ENCODE data around the gene SCGB1C2.
A peak's percentile ranks its signal among the peaks of the same experiment; 100 is the strongest.
"Not testable (repeated sequence)": the region's sequence is repeated elsewhere in the genome, so short reads cannot be mapped to it uniquely, and the experiment has no call there.

Gene SCGB1C2

DNA sequence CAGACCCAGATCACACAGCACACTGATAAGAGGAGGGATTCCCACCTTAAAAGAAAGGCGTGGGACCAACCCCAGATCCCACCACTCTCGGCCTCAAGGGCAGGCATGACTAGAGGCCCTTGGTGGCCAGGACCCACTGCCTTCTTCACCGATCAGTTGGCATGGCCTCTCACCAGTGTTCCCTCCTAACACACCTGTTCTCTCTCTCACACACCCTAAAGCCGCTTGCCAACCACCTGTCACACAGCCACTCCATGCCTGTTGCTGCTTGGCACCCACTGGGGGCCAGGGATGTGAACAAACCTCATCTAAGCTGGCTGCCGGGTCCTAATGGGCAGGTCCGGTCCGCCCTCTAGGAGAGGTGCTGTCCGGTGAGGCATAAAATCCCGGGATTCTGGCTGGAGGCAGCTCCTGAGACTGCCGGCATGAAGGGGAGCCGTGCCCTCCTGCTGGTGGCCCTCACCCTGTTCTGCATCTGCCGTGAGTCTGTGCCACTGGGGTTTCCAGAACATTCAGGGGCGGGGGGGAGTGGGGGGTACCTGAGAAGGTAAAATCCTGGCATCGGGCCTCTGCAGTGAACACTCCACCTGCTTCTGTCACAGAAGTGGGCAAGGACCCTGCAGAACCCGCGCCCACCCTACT, at the start of gene SCGB1C2:
TSS of gene SCGB1C2 (plus strand) at position 404 of the 642 bp plus-strand sequence. CDS start at position 426, 22 bp downstream.
- DNase-seq = not testable (repeated sequence)

DNA sequence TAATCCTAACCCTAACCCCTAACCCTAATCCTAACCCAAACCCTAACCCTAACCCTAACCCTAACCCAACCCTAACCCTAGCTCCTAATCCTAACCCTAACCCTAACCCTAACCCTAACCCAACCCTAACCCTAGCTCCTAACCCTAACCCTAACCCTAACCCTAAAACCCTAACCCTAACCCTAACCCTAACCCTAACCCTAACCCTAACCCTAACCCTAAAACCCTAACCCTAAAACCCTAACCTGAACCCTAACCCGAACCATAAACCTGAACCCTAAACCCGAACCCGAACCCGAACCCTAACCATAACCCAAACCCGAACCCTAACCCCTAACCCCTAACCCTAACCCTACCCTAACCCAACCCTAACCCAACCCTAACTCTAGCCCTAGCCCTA, 24.3 kb upstream of the SCGB1C2 start:
- DNase-seq = not testable (repeated sequence)

DNA sequence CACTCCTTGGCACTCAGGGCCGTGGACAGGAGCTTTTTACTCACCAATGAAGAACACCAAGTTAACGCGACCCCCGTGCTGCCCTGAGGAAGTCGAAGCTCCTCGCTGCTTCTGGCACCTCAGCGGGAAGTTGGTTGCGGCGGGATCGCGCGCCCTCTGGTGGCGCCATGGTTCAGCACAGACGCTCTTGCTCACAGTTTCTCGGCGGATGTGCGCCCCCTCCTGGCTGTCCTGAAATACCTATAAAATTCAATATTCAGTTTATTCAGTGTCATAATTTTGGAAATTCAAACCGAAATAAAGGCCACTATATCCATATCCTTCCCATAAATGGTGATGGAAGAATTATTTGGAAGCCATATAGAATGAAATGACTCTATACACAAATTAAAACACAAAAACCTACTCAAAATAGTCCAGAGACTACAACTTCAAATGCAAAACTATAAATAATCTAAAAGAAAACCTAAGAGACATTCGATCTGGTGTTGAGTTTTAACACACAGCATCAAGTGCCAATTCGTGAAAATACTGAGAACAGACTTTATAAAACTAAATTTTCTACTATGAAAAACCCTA, 18.9 kb upstream of the SCGB1C2 start:
- not testable (repeated sequence) for DNase-seq

DNA sequence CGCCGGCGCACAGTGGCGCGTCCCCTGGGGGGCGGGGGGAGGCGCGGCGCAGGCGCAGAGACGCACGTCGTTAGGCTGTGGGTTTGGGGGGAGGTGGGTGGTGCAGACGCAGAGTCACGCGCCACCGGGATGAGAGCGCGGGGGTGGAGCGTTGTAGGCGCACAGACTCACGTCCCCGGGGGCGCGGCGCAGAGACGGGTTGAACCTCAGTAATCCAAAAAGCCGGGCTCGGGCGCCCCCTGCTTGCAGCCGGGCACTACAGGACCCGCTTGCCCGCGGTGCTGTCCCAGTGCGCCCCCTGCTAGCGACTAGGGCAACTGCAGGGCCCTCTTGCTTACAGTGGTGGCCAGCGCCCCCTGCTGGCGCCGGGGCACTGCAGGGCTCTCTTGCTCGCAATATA, 3.4 kb upstream of the SCGB1C2 start:
- not testable (repeated sequence) for DNase-seq

DNA sequence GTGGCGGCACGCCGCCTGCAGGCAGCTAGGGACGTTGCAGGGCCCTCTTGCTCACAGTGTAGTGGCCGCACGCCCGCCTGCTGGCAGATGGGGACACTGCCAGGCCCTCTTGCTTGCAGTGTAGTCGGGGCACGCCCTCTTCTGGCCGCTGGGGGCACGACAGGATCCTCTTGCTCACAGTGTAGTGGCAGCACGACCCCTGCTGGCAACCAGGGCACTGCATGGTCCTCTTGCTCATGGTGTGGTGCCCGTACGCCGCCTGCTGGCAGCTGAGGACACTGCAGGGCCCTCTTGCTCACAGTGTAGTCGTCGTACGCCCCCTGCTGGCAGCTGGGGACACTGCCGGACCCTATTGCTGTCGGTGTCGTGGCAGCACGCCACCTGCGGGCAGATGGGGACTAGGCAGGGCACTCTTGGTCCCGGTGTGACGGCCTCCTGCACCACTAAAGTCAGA, 3.0 kb upstream of the SCGB1C2 start:
- DNase-seq = not testable (repeated sequence)

DNA sequence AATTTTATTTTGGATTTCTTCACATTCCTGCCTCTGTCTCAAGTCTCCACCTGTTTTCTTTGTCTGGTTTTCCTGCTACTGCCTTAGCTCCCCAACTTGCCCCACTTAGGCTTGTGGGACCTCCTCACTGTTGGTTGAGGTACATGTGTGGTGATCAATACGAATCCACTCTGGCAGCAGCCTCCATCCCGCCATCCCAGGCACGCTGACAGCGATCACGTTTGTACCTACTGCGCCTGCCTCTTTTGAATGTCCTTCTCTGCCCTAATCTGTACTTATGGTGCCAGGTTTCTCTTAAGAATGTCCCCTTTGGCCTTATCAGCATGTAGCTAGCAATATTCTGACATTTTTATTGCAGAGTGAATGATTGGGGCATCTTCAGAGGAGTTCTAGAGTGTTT, 2.3 kb upstream of the SCGB1C2 start:
- not testable (repeated sequence) for DNase-seq

DNA sequence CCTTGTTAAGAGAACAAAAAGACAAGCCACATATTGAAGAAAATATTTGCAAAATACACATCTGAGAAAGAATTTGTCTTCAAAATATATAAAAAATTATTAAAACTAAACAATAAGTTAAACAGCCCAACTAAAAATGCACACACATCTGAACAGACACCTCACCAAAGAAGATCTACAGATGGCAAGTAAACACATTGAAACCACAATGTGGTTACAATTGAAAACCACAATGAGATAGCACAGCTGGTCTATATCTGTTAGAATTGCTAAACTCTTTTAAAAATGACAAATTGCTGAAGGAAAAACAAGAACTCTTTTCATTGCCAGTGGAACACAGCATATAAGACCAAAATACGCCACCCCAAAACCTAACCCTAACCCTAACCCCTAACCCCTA, 1.5 kb upstream of the SCGB1C2 start:
- not testable (repeated sequence) for DNase-seq

DNA sequence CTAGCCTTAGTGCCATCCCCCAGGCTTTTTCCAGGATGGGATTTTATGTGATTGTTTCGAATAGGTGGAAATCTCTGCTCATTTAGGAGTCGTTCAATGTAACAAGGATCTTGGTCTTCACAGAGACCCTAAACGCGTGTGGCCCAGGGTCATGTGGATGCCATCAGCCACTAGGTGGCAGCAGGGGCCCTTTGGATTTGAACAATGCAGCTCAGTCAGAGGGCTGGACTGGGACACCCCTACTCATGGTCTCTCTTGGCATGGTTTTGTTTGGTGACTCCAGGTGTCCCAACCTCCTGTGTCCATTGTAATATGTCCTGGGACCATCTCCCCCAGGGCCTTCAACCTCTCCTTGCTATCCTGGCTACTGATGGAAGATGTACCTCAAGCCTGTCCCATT, 838 bp upstream of the SCGB1C2 start:
- not testable (repeated sequence) for DNase-seq

DNA sequence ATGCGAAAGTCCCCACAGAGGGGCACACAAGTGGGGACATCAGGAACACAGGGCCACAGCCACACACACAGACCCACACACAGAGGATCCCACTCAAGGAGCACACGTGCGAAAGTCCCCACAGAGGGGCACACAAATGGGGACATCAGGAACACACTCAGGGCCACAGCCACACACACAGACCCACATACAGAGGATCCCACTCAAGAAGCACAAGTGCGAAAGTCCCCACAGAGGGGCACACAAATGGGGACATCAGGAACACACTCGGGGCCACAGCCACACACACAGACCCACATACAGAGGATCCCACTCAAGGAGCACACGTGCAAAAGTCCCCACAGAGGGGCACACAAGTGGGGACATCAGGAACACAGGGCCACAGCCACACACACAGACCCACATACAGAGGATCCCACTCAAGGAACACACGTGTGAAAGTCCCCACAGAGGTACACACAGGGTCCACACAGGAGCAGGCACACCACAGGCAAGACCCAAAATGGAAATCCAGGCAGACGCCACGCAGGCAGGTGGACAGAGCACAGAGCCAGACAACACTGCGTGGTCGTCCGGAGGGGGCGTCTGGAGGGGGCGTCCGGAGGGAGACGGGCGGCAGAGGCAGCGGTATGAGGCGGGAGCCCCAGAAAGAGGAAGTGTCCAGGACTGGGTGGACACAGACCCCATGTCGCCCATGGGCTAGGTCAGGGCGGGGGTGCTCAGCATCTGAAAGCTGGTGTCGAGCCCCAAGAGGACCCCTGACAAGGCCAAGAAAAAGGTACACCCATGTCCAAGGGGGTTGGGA, 2.2 kb downstream of the SCGB1C2 start:
- not testable (repeated sequence) for DNase-seq

DNA sequence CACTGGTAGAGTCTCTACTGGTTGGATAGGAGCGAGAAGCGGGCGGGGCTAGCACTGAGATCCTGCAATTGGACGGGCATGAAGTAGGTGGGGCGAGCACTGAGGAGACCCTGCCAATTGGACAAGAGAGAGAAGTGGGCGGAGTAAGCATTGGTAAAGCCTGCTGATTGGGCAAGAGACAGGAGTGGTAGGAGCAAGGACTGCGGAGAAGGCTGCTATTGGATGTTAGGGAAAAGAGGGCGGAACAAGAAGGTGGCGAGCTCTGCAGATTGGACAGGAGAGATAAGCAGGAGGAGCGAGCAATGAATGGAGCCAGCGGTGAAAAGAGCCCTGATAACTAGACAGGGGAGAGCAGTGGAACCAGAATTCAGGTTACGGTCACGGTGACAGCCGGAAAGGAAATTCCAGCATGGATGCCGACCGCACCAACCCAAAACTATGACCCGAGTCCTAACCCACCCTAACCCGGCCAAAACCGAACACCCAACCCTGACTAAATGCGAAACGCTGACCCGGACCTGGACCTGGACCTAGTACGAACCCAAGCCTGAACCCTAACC, 4.8 kb downstream of the SCGB1C2 start:
- DNase-seq = no peak

DNA sequence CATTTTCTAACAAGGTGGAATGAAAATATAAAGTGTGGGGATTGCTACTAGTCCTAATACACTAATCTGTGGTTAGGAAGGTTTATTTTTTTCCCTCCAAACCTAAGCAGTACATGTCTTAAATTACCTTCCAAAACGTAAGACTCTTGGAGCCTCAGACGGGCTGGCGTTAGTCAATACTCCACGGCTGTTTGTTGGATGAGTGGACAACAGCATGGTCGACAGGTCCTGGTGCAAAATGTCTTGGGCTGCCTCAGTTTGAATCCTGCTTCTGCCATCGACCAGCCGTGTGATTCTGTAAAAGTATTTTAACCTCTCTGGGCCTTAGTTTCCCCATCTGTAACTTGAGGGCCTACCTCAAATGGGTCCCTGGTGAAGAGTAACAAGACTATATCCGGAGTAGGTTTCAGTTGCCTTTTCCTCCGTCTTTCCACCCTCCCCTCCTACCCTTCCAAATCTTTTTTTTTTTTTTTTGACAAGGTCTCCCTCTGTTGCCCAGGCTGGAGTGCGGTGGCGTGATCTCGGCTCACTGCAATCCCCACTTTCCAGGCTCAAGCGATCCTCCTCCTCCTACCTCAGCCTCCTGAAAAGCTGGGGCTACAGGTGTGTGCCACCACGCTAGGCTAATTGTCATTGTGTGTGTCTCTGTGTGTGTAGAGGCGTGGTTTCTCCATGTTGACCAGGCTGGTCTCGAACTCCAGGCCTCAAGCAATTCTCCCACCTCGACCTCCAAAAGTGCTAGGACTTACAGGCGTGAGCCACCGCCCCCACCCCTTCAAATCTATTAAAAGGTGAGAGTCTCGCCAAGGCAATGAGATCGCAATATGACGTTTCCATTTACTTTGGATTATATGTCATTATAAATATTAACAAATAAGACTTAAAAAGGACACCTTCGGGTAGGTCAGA, 5.8 kb downstream of the SCGB1C2 start:
- DNase-seq = no peak

DNA sequence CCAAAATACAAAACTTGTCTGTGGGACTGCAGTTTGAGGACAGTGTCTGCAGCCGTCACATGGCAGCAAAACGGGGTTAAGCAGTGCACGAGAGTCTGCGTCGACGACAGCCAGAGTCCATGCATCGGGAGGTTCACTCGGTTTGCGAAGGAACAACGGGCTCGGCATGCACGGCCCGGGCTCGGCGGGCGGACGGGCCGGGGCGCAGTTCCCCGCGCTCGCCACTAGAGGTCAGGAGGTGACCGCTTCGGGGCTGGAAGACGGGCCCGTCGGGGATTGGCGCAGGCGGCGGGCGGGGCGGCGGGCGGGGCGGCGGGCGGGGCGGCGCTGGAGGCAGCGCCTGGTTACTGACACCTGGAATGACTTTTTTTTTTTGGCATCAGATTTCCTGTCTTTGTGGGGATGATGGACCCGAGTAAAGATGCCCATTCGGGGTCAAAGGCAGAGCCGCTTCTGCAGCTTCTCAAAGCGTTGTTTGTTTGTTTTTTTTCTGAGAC, 6.5 kb downstream of the SCGB1C2 start:
- DNase-seq = peak in 1 of 2 experiments; percentile 43

DNA sequence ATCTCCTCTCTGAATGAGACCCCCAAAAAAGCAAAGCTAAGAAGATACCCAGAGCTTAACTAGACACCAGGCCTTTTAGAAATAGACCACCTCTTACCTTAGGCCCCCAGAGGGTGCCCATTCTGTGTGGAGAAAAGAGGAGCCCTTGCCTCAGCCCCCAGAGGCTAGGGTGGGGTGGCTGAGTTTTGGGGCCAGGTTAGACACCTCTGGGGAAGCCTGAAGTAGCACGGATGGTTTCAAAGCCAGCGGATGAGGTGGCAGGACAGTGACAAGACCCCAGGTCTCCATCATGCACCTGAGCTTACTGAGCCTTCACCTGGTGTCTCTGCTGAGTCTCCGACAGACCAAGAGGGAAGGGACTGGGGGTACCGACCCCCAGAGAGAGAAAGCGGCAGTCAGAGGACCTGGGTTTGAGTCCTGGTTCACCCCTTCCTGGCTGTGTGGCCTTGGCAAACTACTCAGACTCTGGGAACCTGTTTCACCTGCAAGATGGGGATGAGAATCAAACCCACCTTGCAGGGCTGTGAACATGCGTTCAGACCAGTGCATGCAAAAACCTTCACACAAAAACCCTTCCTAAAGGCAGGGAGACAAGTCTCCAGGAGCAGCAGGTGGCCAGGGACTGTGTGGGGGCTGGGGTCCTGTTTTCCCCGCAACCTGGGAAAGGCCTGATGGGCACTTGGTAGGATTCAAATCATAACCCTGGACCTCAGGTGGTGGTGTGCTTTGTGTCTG, 7.7 kb downstream of the SCGB1C2 start:
- no peak for DNase-seq

DNA sequence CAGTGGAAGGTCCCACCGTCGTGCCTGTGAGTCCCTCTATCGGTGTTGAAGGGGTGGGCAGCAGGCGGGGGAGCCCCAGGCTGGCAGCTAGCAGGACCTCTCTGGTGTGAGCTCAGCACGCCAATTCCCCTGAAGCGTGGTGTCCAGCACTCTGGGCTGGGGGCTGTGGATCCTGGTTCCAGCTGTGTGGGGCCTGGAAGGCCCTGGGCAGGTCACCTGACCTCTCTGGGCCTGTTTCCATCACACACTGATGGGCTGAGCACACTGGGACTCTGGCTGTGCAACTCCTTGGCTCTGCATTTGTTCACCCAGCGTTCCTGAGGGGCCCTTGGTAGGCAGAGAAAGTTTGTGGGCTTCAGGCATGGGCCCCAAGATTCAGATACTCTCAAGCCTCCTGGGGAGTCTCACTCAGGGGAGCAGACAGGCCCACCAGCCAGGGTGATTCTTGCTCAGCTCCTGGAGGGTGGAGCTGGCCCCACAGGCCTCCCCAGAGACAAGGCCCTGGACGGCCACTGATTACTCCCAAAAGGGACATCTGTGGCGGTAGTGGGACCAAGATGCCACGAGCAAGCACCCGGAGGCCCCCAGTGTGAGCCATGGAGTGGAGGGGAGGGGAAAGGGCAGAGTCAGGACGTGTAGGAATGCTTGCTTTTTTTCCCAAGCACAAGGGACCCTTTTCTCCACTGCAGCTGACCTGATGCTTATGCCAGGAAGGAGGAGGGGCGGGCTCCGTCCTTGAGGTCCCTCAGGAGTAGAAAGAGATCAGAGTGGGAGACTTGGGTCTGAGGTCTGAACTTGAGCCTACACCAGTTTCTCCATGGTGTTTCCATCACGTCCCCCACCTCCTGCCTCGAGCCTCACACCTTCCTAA, 8.5 kb downstream of the SCGB1C2 start:
- no peak for DNase-seq

DNA sequence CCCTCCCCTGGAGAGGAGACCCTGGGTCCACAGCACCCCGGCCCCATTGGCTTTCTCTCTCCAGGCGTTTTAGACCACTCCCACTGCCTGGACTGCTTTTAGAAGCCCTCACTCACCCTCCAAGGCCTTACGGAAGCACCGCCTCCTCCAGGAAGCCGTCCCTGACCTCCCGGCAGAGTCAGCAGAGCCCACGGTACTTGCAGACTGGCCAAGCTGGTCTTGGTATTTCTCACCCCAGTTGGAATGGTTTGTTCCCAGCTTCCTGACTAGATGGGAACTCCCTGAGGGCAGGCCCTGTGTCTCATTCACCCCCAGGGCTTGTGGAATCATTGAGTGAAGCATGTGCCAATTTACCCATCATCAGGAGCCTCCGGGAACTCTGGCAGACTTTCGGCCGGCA, 9.2 kb downstream of the SCGB1C2 start:
- DNase-seq = no peak

DNA sequence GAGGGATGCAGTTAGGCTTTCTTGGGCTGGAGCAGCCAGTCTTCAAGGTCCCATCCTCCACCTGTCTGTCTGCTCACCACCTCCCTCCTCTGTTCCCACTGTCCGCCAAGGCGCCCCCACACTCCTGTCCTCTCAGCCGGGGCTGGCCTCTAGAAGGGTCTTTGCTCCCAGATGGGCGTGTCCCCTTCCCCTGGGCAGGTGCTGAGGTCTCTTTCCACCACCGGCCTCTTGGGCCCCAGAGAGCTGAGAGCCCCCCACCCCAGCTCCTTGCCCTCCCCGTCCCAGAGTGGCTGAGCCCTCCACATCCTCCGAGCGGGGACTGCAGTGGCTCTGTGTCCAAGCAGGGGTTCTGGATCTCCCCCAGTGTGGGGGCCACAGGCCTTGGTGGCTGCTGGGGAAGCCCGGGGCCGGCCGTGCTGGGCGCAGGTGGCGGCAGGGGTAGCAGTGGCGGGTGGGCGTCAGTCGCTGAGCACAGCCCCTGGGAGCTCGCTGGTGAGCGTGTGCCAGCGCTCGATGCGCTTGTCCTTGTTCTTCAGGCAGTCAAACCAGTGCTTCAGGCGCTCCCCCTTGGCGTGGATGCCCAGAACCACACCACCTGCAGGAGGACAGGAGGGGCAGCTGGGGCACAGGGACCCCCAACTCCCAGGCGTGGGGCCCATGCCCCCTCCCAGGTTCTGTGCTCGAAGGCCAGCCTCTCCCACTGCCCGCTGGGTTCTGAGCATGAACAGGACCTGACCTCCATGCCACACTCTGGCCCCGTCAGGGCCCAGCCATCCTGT, 9.8 kb downstream of the SCGB1C2 start:
- DNase-seq = no peak

DNA sequence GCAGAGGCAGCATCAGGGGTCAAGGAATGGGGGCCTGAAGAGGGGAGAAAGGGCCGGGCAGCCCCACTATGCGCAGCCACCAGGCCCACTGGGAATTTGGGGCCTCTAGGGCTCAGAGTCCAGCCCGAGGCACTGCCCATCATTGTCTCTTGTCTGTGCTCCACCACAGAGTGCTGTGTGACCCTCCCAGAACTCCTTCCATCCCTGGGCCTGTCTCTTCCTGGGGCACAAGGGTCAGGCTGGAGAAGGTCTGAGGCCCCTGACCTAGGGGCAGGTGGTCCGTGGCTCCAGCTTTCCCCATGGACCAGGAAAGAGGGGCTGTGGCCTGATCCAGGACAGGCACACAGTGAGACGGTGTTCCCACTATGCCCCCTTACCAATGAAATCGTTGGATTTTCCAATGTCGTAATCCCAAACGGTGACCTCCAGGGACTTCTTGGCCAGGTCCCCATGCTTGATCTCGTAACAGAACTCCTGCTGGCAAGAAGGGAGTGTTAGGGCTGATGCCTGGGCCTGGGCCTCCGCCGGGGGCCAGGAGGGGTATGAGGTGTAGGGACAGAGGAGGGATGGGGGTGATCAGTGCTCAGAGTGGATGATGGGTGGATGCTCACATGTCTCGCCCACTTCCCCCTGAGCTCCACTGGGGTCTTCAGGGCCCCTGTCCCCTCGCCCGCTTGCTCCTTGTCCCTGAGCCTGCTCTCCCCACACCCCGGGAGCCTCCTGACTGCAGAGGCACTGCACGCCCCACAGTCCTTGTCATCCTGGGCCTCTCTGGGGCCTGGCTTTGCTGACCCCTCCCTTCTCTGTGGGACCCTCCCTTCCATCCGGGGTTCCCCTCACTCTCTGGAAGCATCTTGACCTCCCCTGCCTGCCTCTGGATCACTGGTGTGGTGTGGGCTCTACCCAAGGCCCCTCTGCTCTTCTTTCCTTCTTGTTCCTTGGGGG, 10.7 kb downstream of the SCGB1C2 start:
- DNase-seq = no peak

DNA sequence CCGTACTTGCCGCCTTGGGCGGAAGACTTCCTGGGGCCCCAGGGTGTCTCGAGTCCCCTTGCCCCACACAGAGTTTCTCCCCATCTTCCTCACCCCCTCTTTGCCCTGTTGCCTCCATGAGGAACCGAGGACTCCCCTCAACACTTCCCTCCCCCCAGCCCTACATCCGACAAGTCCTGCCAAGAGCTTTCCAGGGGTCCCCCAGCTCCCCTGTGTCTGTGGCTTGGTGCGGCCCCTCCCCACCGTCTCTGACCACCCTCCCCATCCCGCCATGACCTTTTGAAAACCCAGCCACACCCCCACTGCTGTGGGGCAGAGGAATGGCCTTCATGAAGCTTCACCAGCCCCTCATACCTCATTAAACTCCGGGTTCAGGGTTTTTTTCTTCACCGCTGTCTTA, 11.4 kb downstream of the SCGB1C2 start:
- DNase-seq = no peak

All from cerebellar nuclear complex (tissue), 1 donor.